HG02642 (cell line): ENCODE measurements around the gene VAV1.
"Not testable (repeated sequence)": the region's sequence is repeated elsewhere in the genome, so short reads cannot be mapped to it uniquely, and the experiment has no call there.

ENCODE experiments used
- ATAC-seq: cut with Tn5 transposase; IDR thresholded peaks from one replicate; pipeline ENCODE4 v1.9.1; 2021; ENCODE audit warnings: mild to moderate bottlenecking; ENCODE audit not compliant: unreplicated experiment, poor library complexity

VAV1 gene

GRCh38 chr19:6754653-6755463 lies 17.6 kb upstream of the VAV1 start:
- no peak for ATAC-seq

- no peak for ATAC-seq
Measured at GRCh38 chr19:6760606-6761005, 11.9 kb upstream of the VAV1 start.

GRCh38 chr19:6761053-6761676 lies 11.3 kb upstream of the VAV1 start:
- no peak for ATAC-seq

GRCh38 chr19:6762253-6762797 lies 10.2 kb upstream of the VAV1 start:
- not testable (repeated sequence) for ATAC-seq

GRCh38 chr19:6765738-6766356 lies 6.7 kb upstream of the VAV1 start:
- ATAC-seq = no peak

- no peak for ATAC-seq
Measured at GRCh38 chr19:6766357-6767080, 6.0 kb upstream of the VAV1 start.

GRCh38 chr19:6767081-6767356 lies 5.5 kb upstream of the VAV1 start:
- ATAC-seq = peak; percentile 14

GRCh38 chr19:6767357-6768235 lies 4.9 kb upstream of the VAV1 start, which contains the start of gene SH2D3A:
TSS of gene SH2D3A (minus strand) at chr19:6767435. CDS start at chr19:6763748, 3,687 bp downstream.
- ATAC-seq = peak; percentile 83

GRCh38 chr19:6768236-6768785 lies 4.2 kb upstream of the VAV1 start:
- ATAC-seq = no peak

- ATAC-seq = no peak
Measured at GRCh38 chr19:6769006-6769619, 3.4 kb upstream of the VAV1 start.

- not testable (repeated sequence) for ATAC-seq
Measured at GRCh38 chr19:6771648-6772027, 870 bp upstream of the VAV1 start.

GRCh38 chr19:6772866-6773322 lies 386 bp downstream of the VAV1 start:
- ATAC-seq = peak; percentile 20

- peak; percentile 33 for ATAC-seq
Measured at GRCh38 chr19:6773323-6773931, 919 bp downstream of the VAV1 start.

GRCh38 chr19:6774821-6775707 lies 2.6 kb downstream of the VAV1 start:
- no peak for ATAC-seq

- ATAC-seq = not testable (repeated sequence)
Measured at GRCh38 chr19:6776045-6776444, 3.5 kb downstream of the VAV1 start.

- no peak for ATAC-seq
Measured at GRCh38 chr19:6776999-6777398, 4.5 kb downstream of the VAV1 start.

GRCh38 chr19:6777434-6777833 lies 4.9 kb downstream of the VAV1 start:
- ATAC-seq = no peak
